ENCODE results near the gene NR3C1.
"Not testable (repeated sequence)": the region's sequence is repeated elsewhere in the genome, so short reads cannot be mapped to it uniquely, and the experiment has no call there.

NR3C1 gene

DNA sequence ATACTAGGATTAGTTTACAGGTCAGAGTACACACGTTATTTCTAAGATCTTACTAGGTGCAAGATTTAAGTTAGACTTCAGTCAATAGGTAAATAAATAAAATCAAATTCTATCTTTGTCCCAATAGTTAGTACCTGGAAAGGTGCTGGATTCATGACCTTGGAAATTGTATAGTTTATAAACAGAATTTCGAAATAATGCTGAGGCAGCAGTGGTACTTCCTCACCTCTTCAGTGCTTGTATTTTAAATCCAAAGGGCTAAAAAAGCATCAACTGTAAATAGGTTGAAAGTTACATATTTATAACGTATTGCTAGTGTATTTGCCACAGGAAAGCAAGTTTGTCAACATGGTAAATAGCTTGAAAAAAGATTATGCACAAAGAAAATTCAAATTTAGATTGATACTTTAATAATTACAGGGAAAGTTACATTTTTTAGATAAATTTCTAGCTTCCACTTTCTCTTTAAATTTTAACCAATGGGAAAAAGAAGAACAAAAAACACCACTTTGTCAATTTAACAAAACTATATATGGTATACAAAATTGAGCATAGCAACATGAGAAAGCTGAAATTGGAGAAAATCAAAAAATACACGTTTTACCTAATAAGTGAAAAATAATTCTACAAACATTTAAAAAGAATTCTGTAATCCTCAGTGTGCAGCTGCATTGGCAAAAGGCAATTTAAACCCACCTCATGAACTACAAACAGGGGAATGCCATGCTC, 46.5 kb downstream of the NR3C1 start:
- no peak for DNase-seq

DNA sequence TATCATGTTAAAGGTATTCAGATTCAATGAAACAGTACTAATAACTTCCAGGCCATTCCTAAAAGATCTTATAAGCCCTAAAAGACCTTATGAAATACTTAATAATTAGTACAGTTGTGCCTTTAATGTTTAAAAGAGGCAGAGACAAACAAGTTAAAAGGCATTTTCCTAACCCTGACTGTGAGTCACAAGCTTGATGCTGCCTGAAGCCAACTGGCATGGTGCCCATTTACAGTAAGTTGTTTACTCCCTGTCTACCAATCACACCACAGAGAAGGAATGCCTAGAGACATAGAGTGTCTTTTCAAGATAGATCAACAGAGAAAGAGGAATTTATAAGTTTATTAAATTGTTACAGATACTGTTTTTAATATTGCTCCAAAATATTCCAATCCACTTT, 47.8 kb downstream of the NR3C1 start:
- DNase-seq: no peak

DNA sequence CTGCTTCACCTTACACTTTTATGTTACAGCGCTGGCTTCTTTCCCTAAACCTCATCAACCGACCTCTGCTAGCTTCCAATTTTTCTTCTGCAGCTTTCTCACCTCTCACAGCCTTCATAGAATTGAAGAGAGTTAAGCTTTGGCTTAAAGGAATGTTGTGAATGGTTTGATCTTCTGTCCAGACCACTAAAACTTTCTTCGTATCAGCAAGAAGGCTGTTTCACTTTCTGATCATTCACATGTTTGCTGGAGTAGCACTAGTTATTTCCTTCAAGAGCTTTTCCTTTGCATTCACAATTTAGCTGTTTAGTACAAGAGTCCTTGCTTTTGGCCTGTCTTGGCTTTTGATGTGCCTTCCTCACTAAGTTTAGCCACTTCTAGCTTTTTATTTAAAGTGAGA, 49.5 kb downstream of the NR3C1 start:
- DNase-seq: no peak

DNA sequence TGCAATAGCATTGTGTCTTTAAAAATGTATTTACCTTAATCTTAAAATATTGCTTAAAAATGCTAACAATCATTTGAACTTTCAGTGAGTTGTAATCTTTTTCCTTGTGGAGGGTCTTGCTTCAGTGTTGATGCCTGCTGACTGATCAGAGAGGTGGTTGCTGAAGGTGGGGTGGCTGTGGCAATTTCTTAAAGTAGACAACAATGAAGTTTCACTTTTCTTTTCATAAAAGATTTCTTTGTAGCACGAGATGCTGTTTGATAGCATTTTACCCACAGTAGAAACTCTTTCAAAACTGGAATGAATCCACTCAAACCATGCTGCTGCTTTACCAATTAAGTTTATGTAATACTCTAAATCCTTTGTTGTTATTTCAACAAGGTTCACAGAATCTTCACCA, 50.8 kb downstream of the NR3C1 start:
- no peak for DNase-seq

DNA sequence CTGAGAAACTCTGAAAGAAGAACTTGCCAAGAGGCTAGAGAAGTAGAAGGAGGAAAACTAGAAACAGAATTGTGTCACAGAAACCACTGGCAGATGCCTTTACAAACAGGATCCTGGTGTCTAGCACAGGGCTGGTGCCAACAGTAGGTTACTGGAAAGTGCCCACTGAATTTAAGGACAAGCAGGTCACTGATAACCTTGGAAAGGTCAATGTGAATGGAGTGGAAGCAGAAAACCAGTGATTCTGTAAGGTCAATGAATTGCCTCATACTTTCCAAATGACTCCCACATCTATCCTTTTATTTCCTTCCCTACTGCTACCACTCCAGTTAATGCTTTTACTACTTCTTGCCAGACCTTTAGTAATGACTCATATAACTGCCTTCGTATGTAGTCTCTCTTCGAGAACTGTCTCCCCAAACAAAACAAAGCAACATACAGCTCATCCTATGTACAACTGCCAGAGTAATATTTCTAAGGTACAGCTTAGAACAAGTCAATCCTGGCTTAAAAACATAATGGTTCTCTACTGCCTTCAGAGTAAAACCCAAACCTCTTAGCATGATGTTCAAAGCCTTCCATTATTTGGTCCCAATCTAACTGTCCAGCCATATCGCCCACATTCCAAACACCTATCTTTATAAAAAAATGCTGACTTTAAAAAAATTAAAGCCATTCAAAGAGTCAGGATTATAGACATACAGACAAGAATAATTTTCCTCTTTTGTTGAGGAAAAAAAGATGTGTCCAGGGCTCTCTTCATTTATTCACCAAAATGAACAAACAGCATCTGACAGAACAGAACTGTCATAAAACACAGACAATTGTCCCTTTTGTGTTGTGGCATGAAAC, 52.5 kb downstream of the NR3C1 start:
- no peak for DNase-seq

DNA sequence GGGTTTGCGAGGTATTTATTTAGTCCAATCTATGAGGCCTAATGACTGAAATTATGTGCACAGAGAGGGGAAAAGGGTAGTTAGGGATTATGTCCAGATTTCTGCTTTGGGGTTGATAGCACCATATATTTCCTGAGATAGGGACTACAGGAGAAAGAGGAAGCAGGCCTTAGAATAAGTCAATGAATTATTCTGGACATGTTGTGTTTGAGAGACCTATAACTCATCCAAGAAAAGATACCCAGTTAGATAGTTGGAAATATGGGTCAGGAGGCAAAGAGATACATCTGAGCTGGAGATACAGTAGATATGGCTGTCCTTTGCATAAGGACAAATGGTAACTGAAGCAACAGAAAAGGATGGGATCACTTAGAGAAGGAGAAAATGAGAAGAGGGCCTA, 53.1 kb downstream of the NR3C1 start:
- DNase-seq: no peak

DNA sequence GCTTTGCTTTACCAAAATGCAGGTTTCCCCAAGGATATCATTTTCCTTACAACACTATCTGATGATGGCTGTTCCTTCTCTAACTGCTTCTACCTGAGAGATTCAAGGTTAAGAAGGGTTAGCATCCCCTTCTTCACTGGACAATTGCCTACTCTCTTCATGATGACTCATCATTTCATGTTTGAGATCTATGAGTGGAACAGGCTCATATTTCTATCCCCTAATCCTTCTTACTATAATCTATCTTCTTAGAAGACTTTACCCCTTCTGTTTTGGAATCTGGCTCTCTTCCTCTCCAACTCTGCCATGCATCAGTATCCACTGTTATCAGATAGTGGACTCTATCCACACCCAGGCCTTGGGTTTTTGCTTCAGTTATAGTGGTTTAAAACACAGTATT, 54.3 kb downstream of the NR3C1 start:
- no peak for DNase-seq

DNA sequence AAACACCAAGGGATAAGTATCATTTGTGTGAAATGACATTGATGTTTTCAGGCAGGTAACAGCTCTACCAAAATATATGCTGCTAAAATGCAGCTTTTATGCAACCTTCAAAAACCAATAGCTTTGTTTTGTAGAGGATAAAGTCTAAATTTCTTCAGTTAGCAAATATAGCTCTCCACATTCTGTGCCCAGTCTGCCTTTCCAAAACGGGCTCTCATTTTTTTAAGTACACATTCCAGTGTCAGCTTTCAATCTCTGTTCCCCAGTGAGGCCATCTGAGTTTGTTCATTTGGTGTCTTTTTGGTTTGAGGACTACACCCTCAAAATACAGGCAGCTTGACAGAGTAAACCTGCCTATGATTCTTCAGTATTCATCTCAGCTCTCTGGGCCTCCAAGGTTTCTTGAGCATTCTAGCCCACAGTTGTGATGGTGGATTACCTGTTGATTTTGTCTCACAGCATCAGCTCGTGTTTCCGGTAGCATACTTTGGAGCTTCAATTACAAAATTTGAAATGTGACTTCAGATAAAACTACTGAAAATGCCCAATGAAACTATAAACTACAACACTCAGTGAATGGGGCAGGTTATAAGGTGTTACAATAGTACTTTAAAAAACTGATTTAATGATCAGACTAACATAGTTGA, 55.7 kb downstream of the NR3C1 start:
- DNase-seq: no peak

DNA sequence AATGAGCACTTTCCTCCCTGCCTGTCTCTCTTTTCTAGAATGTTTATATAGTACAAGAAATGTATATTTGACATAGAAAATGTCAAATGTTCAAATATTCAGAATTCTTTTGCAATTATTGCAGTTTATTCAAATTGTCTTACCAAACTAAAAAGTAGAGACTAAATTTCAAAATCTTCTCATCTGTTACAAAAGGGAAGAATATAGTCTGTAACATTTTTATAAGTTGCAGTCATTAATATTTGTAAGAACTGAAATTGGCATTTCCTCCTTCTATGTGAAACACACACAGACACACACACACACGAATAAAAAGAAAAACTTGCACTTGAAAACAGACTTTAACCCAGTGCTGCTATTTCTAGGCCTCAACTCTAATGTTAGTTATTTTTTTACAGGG, 56.4 kb downstream of the NR3C1 start:
- DNase-seq: no peak

DNA sequence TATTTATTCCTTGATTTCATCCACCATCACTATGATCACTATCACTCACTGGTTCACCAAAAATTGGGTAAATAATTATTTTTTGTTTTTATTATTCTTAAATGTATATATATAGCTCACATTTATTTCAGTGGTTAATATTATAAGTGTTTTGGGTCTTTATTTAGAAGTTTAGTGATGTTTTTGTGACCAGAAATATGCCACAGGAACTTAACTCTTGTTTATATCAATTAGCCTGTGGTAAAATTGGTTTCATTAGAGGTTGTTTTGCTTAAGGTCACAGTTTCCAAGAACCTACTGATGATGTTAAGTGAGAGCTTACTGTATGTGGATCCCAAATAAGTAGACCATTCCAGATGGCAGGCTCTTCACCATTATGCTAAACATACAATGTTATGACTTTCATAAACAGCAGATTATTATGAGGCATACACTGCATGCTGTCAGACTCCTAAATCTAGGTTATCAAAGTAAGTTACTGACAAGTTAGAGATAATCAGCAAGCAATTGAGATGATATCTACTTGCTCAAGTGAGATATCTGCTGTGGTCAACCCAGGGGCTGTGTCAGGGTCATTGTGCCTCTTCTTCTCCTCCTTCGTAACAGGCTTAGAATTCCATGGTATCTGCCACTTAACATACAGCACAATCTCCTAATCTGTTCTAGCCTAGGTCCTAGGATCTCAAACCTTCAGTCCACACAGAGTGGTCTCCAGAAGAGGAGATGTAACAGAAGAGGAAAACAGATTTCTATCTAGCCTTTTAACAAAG, 57.6 kb downstream of the NR3C1 start:
- DNase-seq: no peak

DNA sequence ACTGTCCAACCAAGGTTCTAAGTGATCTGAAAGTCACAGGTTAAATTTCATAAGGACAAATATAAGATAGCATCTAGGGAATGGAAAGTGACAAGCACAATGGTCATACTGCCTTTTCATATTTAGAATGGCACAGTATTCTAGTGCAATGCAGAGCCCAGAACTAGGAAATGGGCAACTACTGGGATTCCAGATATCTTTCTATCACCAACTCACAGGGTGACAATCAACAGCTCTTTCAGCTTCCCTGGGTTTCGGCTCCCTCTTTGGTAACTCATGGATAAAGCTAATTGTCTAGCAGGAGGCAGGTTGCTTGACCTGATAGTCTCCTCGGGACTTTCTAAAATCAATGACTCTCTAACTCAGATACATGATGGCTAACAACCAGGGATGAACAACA, 60.4 kb downstream of the NR3C1 start:
- no peak for DNase-seq

DNA sequence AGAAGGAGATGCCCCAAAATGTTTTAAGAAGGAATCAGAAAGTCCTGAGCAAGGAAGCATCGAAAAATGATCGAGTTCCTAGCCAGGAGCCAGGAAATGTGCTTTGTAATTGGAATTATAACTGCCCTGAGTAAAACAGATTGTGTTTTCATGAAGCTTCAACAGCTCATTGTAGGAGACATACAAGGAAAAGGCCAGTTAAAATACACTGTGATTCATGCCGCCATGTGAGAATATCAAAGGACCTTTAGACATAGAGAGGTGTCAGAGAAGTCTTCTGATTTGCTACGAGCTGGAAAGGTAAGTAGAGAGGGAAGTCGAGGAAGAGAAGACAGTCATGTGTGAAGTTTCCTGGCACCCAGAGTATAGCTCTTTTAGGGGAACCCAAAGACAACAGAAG, 60.9 kb downstream of the NR3C1 start:
- no peak for DNase-seq

DNA sequence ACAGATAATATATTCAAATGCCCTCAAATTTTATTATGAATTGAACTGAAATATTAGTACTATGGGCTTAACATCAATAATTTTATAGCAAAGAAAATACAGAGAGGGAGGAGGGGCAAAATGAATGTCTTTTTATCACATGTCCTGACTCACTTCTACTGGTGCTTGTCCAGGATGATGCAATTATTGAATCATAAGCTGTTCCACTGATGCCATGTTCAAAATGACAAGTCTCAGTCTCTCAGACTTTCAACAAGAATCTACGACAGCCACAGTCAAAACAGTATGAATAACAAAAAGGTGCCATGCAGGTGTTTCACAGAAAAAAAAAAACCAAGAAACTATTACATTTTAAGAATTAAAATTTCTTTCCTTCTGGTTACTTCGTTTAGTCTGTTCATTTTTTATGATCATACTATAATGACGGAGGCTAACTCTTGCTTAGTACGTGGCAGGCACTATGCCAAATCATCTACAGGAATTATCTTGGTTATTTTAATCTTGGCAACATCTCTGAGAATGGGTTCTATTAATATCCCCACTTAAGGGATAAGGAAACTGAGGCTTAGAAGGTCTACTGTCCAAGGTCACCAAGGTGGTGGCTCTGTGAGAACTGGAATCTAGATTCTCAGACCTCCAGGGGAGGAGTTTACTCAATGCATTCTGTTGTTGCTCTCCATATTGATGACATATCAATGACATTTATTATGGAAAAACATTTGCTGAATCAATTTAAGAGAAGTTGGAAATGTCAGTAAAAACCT, 61.5 kb downstream of the NR3C1 start:
- DNase-seq: no peak

DNA sequence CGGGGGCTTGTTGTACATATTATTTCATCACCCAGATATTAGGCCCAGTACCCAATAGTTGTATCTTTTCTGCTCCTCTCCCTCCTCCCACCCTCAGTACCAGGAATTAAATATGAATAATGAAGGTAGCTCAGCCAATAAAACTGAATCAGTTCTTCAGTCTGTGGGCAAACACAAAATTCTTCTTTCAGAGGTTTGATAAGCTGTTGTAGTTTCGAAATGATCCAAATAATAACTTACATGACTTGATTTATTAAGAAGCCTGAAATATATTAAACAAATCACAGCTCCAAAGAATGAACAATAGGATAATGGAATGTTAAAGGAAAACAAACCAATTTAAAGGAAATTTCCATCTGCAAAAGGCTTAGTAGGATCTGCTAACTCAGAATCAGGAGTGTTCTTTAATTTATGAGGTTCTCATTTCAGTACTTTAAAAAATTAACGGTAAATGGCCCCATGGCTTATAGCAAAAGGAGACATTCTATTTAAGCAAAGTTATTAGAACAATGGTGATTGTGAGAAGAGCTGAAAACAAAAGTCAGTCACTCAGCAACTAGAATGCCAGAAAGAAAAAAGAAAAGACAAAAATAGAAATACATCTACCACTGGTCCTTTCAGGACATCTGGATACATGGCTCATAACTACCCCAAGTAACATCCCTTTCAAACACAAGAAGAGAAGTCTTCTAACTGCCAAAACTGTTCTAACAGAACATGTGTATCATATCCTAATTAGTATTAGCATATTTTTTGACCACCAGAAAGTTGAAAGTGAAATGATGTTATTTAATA, 62.4 kb downstream of the NR3C1 start:
- no peak for DNase-seq

DNA sequence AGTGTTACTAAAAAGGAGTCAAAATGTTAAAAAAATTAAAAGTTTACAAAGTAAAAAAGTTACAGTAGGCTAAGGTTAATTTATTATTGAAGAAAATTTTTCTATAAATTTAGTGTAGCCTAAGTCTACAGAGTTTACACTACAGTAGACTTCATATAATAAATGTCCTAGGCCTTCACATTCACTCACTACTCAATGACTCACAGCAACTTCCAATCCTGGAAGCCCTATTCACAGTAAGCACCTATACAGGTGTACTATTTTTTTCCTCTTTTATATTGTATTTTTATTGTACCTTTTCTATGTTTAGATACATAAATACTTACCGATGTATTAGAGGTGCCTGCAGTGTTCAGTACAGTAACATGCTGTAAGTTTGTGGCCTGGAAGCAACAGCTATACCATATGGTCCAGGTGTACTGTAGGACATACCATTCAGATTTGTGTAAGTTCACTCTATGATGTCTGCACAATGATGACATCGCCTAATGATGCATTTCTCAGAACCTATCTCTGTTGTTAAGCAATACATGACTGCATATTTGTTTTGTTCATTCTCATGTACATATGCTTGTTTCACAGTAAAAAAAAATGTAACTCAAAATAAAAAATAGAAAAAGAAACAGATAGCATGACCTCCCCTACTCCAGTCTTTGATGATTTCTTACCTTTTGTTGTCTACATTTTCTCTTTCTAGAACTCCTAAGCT, 64.7 kb downstream of the NR3C1 start:
- DNase-seq: no peak

DNA sequence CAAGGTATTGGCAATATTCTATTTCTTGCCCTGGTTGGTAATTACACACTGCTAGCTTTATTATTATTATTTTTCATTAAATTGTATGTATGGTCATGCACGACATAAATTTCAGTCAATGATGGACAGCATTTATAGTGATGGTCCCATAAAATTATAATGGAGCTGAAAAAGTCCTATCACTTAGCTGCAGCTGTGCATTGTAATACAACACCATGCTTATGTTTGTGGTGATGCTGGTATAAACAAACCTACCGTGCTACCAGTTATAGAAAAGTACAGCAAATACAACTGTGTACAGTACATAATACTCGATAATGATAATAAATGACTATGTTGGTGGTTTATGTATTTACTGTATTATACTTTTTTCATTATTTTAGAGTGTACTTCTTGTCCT, 65.5 kb downstream of the NR3C1 start:
- DNase-seq: no peak

DNA sequence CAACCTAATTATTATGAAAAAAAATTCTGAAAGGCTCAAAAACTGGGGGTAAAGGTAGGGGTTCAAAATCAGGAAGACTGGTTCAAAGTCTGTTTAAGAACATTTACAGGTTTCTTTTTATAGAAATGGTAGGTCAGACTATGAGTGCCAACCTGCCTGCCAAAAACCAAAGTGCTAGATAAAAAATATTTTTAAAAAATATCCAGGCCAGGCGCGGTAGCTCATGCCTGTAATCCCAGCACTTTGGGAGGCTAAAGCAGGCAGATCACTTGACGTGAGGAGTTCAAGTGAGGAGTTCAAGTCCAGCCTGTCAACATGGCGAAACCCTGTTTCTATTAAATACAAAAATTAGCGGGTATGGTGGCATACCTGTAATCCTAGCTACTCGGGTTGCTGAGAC, 67.0 kb downstream of the NR3C1 start:
- DNase-seq: no peak

DNA sequence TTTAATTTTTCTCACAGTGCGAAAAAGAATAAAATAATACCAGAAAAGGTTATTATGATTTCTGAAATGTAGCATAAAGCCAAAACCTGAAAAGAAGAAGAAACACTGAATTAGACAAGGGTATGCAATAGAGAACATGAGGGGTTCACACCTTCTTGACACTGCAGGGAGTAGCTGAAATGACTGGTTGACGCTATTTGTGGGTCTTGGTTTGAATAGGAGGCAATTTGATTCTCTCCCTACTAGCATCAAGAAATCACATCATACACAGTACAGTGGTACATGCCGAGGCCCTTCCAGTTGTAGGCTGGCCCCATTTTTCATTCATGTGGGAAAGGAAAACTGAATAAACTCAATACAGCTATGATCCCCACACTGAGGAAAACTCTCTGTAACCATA, 68.6 kb downstream of the NR3C1 start:
- DNase-seq: no peak

DNA sequence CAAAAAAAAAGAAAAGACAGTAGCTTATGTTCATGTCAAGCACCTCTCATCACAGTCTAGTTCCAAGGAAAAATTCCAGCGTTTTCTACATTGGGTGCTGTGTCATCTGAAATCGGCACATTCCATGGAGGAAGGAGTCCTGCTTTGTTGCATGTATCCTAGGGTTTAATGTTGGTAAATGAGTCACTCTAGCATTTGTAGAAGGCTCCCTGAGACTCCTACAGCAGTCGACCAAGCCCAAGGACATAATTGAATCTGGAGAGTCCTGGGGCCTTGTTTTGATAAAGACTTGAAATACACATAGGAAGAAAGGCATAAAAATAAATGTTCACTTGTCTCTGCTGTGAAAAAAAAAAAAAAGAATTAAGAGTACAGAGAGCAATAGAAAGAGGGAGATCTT, 69.1 kb downstream of the NR3C1 start:
- not testable (repeated sequence) for DNase-seq

DNA sequence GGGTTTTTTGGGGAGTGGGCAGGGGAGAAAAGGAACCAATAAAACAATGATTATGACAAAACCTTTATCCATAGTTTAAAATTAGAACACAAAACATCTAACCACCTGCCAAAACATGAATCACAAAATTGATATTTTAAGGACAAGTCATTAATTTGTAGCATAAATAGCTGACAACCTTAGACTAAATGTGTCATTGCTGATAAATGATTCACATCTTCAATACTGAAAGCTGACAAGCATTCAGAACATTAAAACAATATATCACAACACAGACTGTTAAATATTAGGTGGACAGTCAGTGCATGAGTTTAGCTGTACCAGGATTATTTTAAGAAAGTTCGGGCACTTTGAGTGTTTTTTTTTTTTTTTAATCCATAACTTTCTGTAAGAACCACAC, 71.5 kb downstream of the NR3C1 start:
- no peak for DNase-seq

DNA sequence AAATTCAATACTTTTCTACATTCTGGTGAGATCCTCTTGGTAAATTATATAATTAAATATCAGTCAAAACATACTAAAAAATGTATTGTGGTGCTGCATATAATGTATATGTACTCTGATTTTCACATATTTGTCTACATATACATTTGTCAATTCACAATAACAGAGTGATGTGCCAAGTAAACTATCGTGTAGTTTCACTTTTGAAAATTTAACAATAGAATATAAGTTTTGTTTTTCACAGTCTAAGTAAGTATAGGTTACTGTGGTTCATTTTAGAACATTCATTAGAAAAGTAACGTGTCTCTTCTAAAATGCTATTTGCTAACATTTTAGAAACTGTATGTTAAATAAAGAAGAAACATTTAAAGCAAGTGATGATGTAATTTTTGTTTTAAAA, 73.6 kb downstream of the NR3C1 start:
- no peak for DNase-seq

All from retina (tissue), 1 donor.